ENCODE measurements around the gene GDPGP1. TPM values are rescaled to one million over a fixed set of nuclear protein-coding genes. Genes with fewer than 3 reads are reported as not detected.

GDPGP1 gene
- total RNA-seq, 3 donors from 2014 or later (not counting 1 experiment from before 2014, with no cell fraction given), result 7.8 to 11.1 (median 9.5) TPM

DNA sequence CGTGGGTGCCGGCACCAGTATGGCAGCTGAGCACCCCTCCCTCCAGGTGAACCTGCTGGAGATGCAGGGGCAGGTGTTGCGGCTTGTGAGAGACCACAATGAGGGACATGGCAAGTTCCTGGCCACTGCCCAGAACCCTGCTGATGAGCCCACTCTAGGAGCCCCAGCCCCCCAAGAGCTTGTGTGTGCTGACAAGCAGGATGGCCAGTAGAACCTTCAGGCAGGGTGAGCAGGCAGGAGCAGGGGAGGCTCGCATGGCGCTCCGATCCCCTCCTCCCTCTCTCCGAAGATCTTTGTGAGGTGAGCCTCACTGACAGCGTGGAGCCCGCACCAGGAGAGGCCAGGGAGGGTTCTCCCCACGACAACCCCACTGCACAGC is 61.2 kb downstream of the GDPGP1 start:
- Mint-ChIP-seq H3K36me3 (no peaks in the 10 kb centered on the region), H3K27ac (no peak overlapping the region), H3K9me3 (no peaks in the 10 kb centered on the region), H3K4me3 (no peak overlapping the region), H3K27me3 (ENCODE audit: low read depth in 2 of 2) (peaks cover 0 to 6% of the 10 kb centered on the region in 2 donors), H3K4me1 (peaks cover 6 to 7% of the 10 kb centered on the region in 2 donors)
- H3K27me3 ChIP-seq (ENCODE audit: control insufficient read depth, insufficient read depth, low read length), result no peaks in the 10 kb centered on the region
- H3K4me1 ChIP-seq (ENCODE audit: control insufficient read depth, insufficient read depth, low read length), result peaks cover 4% of the 10 kb centered on the region
- 73% methylated on average over 10 of the region's 10 CpGs for WGBS (ENCODE audit: insufficient coverage)
- ATAC-seq, result no peak
- intact Hi-C loops (cut with micrococcal nuclease), result no loop called here
- no peak for TF ChIP-seq CTCF (IDR thresholded peaks at IDR 0.05)
- no peaks in the 10 kb centered on the region for H3K9me3 ChIP-seq (ENCODE audit: control insufficient read depth, insufficient read depth, low read length)
- no peak overlapping the region for H3K4me3 ChIP-seq (ENCODE audit: low read length)
- no peak overlapping the region for H3K27ac ChIP-seq (ENCODE audit: low read length)
- no peak for DNase-seq
- no peaks in the 10 kb centered on the region for H3K36me3 ChIP-seq (ENCODE audit: control insufficient read depth, insufficient read depth, low read length)

Other genes starting within 250 kb of the GDPGP1 start
- gene ZNF710, start 232.9 kb upstream of the GDPGP1 start, total RNA-seq, result 10 to 100 TPM; 26.5 to 43.1 (median 26.6) TPM
- 10 to 100 TPM; 72.3 to 91.5 (median 81.0) TPM for gene IDH2, start 131.7 kb upstream of the GDPGP1 start, total RNA-seq
- gene SEMA4B, start 32.9 kb upstream of the GDPGP1 start, total RNA-seq, result 10 to 100 TPM; 13.1 to 28.1 (median 25.0) TPM
- 100 to 1,000 TPM; 136 to 209 (median 154) TPM for gene CIB1, start 268 bp upstream of the GDPGP1 start, total RNA-seq
- 1 to 10 TPM in 2 of 3 donors, under 1 TPM in 1; 0.18 to 2.2 (median 1.2) TPM for gene TTLL13, start 15.3 kb downstream of the GDPGP1 start, total RNA-seq
- 10 to 100 TPM; 33.4 to 43.5 (median 33.5) TPM for gene NGRN, start 31.5 kb downstream of the GDPGP1 start, total RNA-seq
- gene ZNF774, start 118.1 kb downstream of the GDPGP1 start, total RNA-seq, result under 1 TPM; 0.34 to 0.70 (median 0.47) TPM
- gene IQGAP1, start 154.0 kb downstream of the GDPGP1 start, total RNA-seq, result 100 to 1,000 TPM; 431 to 493 (median 446) TPM

Measured in natural killer cell (primary cell).